GM23248 (cell line): ENCODE measurements around the gene CNDP1. TPM values are rescaled to one million over a fixed set of nuclear protein-coding genes. Genes with fewer than 3 reads are reported as not detected.

Experiments
- DNase-seq: peaks from one replicate; pipeline ENCODE4 v3.0.0-alpha.2; 2015
- H2AFZ ChIP-seq: fragments of 200-600 bp; sonication (generic); 2 replicates; pipeline ENCODE4 v1.6.1; 2016; ENCODE audit warnings: antibody characterized with exemption
- H3F3A ChIP-seq: fragments of 200-600 bp; sonication (generic); 2 replicates; pipeline ENCODE4 v1.6.1; 2016; ENCODE audit warnings: mild to moderate bottlenecking, antibody characterized with exemption, mixed run types; ENCODE audit not compliant: insufficient read depth
- H3K27ac ChIP-seq: fragments of 200-600 bp; sonication (generic); 2 replicates; pipeline ENCODE4 v1.5.1; 2016; ENCODE audit warnings: mild to moderate bottlenecking
- H3K27me3 ChIP-seq: fragments of 200-600 bp; sonication (generic); replicated peaks from 2 replicates; pipeline ENCODE4 v1.6.1; 2016; ENCODE audit warnings: mild to moderate bottlenecking; ENCODE audit not compliant: insufficient read depth
- H3K36me3 ChIP-seq: fragments of 200-600 bp; sonication (generic); 2 replicates; pipeline ENCODE4 v1.6.1; 2016; ENCODE audit warnings: low read depth, mild to moderate bottlenecking
- H3K4me1 ChIP-seq: fragments of 200-600 bp; sonication (generic); 2 replicates; pipeline ENCODE4 v1.6.1; 2016; ENCODE audit warnings: mild to moderate bottlenecking; ENCODE audit not compliant: insufficient read depth
- H3K4me2 ChIP-seq: fragments of 200-600 bp; sonication (generic); one replicate; pipeline ENCODE4 v1.6.1; 2016; ENCODE audit warnings: mild to moderate bottlenecking; ENCODE audit not compliant: unreplicated experiment
- H3K4me3 ChIP-seq: fragments of 200-600 bp; sonication (generic); 2 replicates; pipeline ENCODE4 v1.5.1; 2016; ENCODE audit warnings: mild to moderate bottlenecking
- H3K79me2 ChIP-seq: fragments of 200-600 bp; sonication (generic); 2 replicates; pipeline ENCODE4 v1.6.1; 2016; ENCODE audit warnings: mild to moderate bottlenecking; ENCODE audit not compliant: insufficient read depth
- H3K9ac ChIP-seq: fragments of 200-600 bp; sonication (generic); 2 replicates; pipeline ENCODE4 v1.6.1; 2016; ENCODE audit warnings: mild to moderate bottlenecking
- H3K9me2 ChIP-seq: fragments of 200-600 bp; sonication (generic); 2 replicates; pipeline ENCODE4 v1.6.1; 2016; ENCODE audit warnings: mixed run types, mild to moderate bottlenecking, moderate library complexity; ENCODE audit not compliant: insufficient read depth
- H3K9me3 ChIP-seq: fragments of 200-600 bp; sonication (generic); one replicate; pipeline ENCODE4 v1.6.1; 2017; ENCODE audit warnings: low read depth
- H4K20me1 ChIP-seq: fragments of 200-600 bp; sonication (generic); 2 replicates; pipeline ENCODE4 v1.6.0; 2016; ENCODE audit not compliant: insufficient read depth
- EZH2 ChIP-seq: fragments of 200-600 bp; sonication (generic); IDR thresholded peaks from 2 replicates; pipeline ENCODE4 v1.6.1; 2018; ENCODE audit warnings: antibody characterized with exemption, mild to moderate bottlenecking; ENCODE audit not compliant: insufficient read depth, poor library complexity, severe bottlenecking
- EZH2phosphoT487 ChIP-seq: fragments of 200-600 bp; sonication (generic); IDR thresholded peaks from 2 replicates; pipeline ENCODE4 v1.6.1; 2018; ENCODE audit warnings: antibody characterized with exemption, moderate library complexity, mild to moderate bottlenecking, low read depth; ENCODE audit not compliant: insufficient read depth
- WGBS, 2 experiments: methylation state at CpG; one replicate each; pipeline ENCODE4 v1.1.6; 2015 to 2017; ENCODE audit warnings: low lambda C conversion rate in 2 of 2, low coverage in 1 of 2; ENCODE audit errors: missing lambda C conversion rate in 2 of 2; 5-methylcytosine and 5-hydroxymethylcytosine counted together
- in situ Hi-C: fragments of 300-500 bp; cut with MboI; formaldehyde crosslinking; loops from 2 replicates; pipeline ENCODE4 v1.15.0; 2020
- polyA plus RNA-seq: library from polyadenylated mRNA; unstranded; fragments of >200 nt; fragmentation: Nextera tagmentation; extraction: Ambion mirVana; gene quantifications from 2 replicates; pipeline ENCODE4 v1.2.1, GENCODE V29; 2016
- total RNA-seq: library from RNA; depleted of rRNA; stranded (reverse); fragments of >200 nt; shearing (Covaris generic); gene quantifications from 2 replicates; pipeline ENCODE4 v1.2.3, GENCODE V29; 2014

The CNDP1 gene
- total and polyA plus RNA-seq, 2 experiments from 2014 or later, result not detected

- WGBS, 2 experiments, result 72 to 83% methylated on average over 15 of the region's 15 CpGs
- H3K4me1 ChIP-seq, result peaks cover 5% of the 10 kb centered on the region
Observed at GRCh38 chr18:74541703-74542555, 7.6 kb downstream of the CNDP1 start.

GRCh38 chr18:74544898-74545297, 10.6 kb downstream of the CNDP1 start:
- H3K9ac ChIP-seq, result no peak overlapping the region
- H3K36me3 ChIP-seq, result no peaks in the 10 kb centered on the region
- no peak for TF ChIP-seq EZH2phosphoT487
- no peak for TF ChIP-seq EZH2
- no peak for DNase-seq
- H3F3A ChIP-seq, result no peaks in the 10 kb centered on the region
- WGBS, 2 experiments, result 31 to 35% methylated on average over 8 of the region's 8 CpGs
- in situ Hi-C loops, result no loop called here
- no peaks in the 10 kb centered on the region for H3K27me3 ChIP-seq
- no peaks in the 10 kb centered on the region for H4K20me1 ChIP-seq
- H3K4me1 ChIP-seq, result peaks cover 11% of the 10 kb centered on the region
- no peaks in the 10 kb centered on the region for H3K79me2 ChIP-seq
- H3K4me3 ChIP-seq, result no peak overlapping the region
- H3K9me3 ChIP-seq, result no peaks in the 10 kb centered on the region
- no peak overlapping the region for H3K27ac ChIP-seq
- no peaks in the 10 kb centered on the region for H3K9me2 ChIP-seq
- H3K4me2 ChIP-seq, result no peak overlapping the region
- no peak overlapping the region; the same call in 1 of the 2 replicates for H2AFZ ChIP-seq

More at GRCh38 chr18:74541703-74542555, 7.6 kb downstream of the CNDP1 start:
- H4K20me1 ChIP-seq, result no peaks in the 10 kb centered on the region; the same call in 1 of the 2 replicates
- in situ Hi-C loops, result no loop called here
- H3K79me2 ChIP-seq, result no peaks in the 10 kb centered on the region
- no peaks in the 10 kb centered on the region for H3K36me3 ChIP-seq
- no peak overlapping the region for H3K9ac ChIP-seq
- DNase-seq, result no peak
- no peak overlapping the region for H3K4me2 ChIP-seq
- TF ChIP-seq EZH2phosphoT487 (no peak), EZH2 (no peak)
- H3K27ac ChIP-seq, result no peak overlapping the region
- no peaks in the 10 kb centered on the region for H3K9me3 ChIP-seq
- H2AFZ ChIP-seq, result no peak overlapping the region
- H3K4me3 ChIP-seq, result no peak overlapping the region
- H3K9me2 ChIP-seq, result no peaks in the 10 kb centered on the region
- no peaks in the 10 kb centered on the region for H3F3A ChIP-seq
- no peaks in the 10 kb centered on the region for H3K27me3 ChIP-seq

- Histone ChIP-seq H3K4me1 (peaks cover 11% of the 10 kb centered on the region), H3K4me2 (no peak overlapping the region), H3F3A (no peaks in the 10 kb centered on the region), H3K27me3 (no peaks in the 10 kb centered on the region), H2AFZ (no peak overlapping the region), H3K27ac (no peak overlapping the region), H3K36me3 (no peaks in the 10 kb centered on the region), H3K9me2 (no peaks in the 10 kb centered on the region), H3K9ac (no peak overlapping the region), H3K4me3 (no peak overlapping the region), H3K9me3 (no peaks in the 10 kb centered on the region), H4K20me1 (no peaks in the 10 kb centered on the region), H3K79me2 (no peaks in the 10 kb centered on the region)
- WGBS, 2 experiments, result 73 to 81% methylated on average over 11 of the region's 11 CpGs
- in situ Hi-C loops, result no loop called here
- DNase-seq, result no peak
- TF ChIP-seq EZH2 (no peak), EZH2phosphoT487 (no peak)
Observed at GRCh38 chr18:74546007-74546406, 11.7 kb downstream of the CNDP1 start.

DNA sequence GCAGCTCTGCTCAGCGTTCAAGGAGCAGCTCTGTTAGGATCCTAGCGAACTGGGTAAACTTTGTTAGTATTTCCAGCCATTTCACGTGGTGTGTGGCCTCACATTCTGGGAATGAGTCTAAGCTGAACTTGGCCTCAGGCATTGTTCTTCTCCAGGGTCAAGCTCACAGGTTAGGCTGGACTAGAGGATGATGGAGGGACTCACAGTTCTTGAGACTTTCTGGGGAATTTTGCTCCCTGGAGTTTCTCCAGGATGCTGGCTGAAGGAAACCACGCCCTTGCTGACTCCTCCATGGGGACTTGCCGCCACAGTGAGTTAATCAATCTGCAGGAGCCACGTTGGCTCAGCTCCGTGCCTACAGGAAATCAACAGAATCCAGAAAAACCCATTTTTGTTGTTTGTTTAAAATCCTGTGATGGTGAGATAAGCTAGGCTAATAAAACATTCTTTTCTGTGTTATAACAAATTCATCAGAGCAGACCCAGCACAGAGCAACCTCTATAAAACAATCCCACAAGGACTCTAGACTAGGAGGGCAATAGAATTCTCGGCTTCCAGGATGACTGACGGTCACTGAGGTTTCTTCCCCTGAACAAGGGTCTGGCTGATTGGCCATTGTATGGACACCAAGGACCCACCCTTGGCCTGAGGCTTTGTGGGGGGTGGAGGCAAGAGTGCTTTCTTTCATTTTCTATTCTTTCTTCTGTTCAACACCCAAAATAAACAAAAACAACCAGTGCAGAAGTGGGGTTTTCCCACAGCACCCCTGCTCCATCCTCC, 12.6 kb downstream of the CNDP1 start:
- peak overlapping the region; percentile 44 for H3K27ac ChIP-seq
- no peaks in the 10 kb centered on the region for H3F3A ChIP-seq
- peaks cover 11% of the 10 kb centered on the region for H3K4me1 ChIP-seq
- H3K4me3 ChIP-seq, result peak overlapping the region; percentile 36; the same call in 1 of the 2 replicates
- in situ Hi-C loops, result no loop called here
- no peaks in the 10 kb centered on the region for H3K9me2 ChIP-seq
- peak overlapping the region; percentile 59 for H3K9ac ChIP-seq
- H3K79me2 ChIP-seq, result no peaks in the 10 kb centered on the region
- 3 to 7% methylated on average over 9 of the region's 9 CpGs for WGBS, 2 experiments
- H4K20me1 ChIP-seq, result no peaks in the 10 kb centered on the region
- peak overlapping the region; percentile 66 for H3K4me2 ChIP-seq
- no peaks in the 10 kb centered on the region for H3K36me3 ChIP-seq
- peak overlapping the region; percentile 83 for H2AFZ ChIP-seq
- TF ChIP-seq EZH2, result no peak
- TF ChIP-seq EZH2phosphoT487, result no peak
- no peaks in the 10 kb centered on the region for H3K27me3 ChIP-seq
- peak; percentile 88 for DNase-seq
- no peaks in the 10 kb centered on the region for H3K9me3 ChIP-seq
